Lower lobe of right lung (tissue), 2 donors: ENCODE data around the gene HAGHL. TPM values are rescaled to one million over a fixed set of nuclear protein-coding genes. Genes with fewer than 3 reads are reported as not detected.
A peak's percentile ranks its signal among the peaks of the same experiment; 100 is the strongest.

Experiments
- ATAC-seq, 2 donors: fragments of 200-7000 bp; cut with Tn5 transposase; one replicate each; pipeline ENCODE4 v1.9.1; 2020 to 2022; ENCODE audit warnings: mild to moderate bottlenecking in 2 of 2, moderate library complexity in 2 of 2
- DNase-seq: peaks from one replicate; pipeline ENCODE4 v3.0.0-alpha.2; 2020
- H3K27ac ChIP-seq: fragments of 200-600 bp; one replicate; pipeline ENCODE4 v1.8.0; 2022
- H3K27me3 ChIP-seq: fragments of 200-600 bp; one replicate; pipeline ENCODE4 v1.8.0; 2022; ENCODE audit warnings: low read depth
- H3K36me3 ChIP-seq: fragments of 200-600 bp; one replicate; pipeline ENCODE4 v1.8.0; 2022; ENCODE audit warnings: mild to moderate bottlenecking
- H3K4me1 ChIP-seq: fragments of 200-600 bp; one replicate; pipeline ENCODE4 v1.8.0; 2022
- H3K4me3 ChIP-seq: fragments of 200-600 bp; one replicate; pipeline ENCODE4 v1.8.0; 2022; ENCODE audit warnings: mild to moderate bottlenecking
- H3K9me3 ChIP-seq: fragments of 200-600 bp; one replicate; pipeline ENCODE4 v1.8.0; 2022
- intact Hi-C: fragments of 100-400 bp; cut with DNase I; formaldehyde crosslinking; loops from one replicate; pipeline ENCODE4 v1.11.0; 2022
- total RNA-seq: library from RNA; stranded (reverse); fragmentation: NEBNext Ultra II Directional; extraction: Animal tissue kit (Norgen Biotek cat#: 25700); gene quantifications from one replicate; pipeline ENCODE4 v1.2.1, GENCODE V29; 2021
- TF ChIP-seq, protein P1 (sequence below): fragments of 200-600 bp; IDR thresholded peaks from one replicate; pipeline ENCODE4 v1.8.0; 2022; ENCODE audit warnings: antibody characterized with exemption, mild to moderate bottlenecking
- donor health status: DM: no; HTN: yes; CAD: no; lungs with severe emphysema.

The HAGHL gene
- total RNA-seq, 1 donor from 2014 or later, result 15.6 TPM

DNA sequence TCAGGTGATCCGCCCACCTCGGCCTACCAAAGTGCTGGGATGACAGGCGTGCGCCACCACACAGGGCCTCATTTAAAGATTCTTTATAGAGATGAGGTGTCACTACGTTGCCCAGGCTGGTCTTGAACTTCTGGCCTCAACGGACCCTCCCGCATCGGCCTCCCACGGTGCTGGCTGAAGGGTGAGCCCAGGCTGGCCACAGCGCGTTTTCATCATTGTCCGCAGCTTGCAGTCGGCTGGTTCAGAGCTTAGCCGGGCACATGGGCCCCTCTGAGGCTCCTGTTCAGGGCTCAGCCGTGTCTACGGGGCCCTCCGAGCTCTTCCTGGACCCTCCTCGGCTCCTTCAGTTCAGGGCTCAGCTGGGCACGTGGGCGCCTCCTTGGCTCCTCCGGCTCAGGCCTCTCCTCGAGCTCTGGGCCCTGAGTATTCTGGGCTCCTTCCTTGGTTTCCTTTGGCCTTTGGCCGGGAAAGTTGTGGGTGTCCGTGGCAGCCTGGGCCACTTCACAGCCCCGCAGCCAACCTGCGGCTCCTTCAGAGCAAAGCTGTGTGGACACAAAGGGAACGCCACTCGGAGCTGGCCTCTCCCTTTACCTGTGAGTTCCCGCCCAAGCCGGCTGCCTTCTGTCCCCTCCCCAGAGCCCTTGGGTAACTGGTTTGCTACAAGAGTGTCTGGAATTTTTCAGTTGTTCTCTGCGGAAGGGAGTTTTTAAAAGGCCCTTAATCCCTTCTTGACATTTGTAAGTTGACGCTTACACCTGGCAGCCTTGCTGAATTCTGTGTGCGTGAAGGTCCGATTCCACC lies 32.4 kb downstream of the HAGHL start:
- DNase-seq (peak; percentile 87), ATAC-seq (peak; percentile 89)
- no peaks in the 10 kb centered on the region for H3K27me3 ChIP-seq
- H3K36me3 ChIP-seq, result no peaks in the 10 kb centered on the region
- TF ChIP-seq, protein P1, sequence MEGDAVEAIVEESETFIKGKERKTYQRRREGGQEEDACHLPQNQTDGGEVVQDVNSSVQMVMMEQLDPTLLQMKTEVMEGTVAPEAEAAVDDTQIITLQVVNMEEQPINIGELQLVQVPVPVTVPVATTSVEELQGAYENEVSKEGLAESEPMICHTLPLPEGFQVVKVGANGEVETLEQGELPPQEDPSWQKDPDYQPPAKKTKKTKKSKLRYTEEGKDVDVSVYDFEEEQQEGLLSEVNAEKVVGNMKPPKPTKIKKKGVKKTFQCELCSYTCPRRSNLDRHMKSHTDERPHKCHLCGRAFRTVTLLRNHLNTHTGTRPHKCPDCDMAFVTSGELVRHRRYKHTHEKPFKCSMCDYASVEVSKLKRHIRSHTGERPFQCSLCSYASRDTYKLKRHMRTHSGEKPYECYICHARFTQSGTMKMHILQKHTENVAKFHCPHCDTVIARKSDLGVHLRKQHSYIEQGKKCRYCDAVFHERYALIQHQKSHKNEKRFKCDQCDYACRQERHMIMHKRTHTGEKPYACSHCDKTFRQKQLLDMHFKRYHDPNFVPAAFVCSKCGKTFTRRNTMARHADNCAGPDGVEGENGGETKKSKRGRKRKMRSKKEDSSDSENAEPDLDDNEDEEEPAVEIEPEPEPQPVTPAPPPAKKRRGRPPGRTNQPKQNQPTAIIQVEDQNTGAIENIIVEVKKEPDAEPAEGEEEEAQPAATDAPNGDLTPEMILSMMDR, result no peak
- no peaks in the 10 kb centered on the region for H3K9me3 ChIP-seq
- H3K27ac ChIP-seq, result peak overlapping the region; percentile 79
- intact Hi-C loops, result no loop called here
- H3K4me3 ChIP-seq, result no peak overlapping the region
- H3K4me1 ChIP-seq, result peaks cover 8% of the 10 kb centered on the region

DNA sequence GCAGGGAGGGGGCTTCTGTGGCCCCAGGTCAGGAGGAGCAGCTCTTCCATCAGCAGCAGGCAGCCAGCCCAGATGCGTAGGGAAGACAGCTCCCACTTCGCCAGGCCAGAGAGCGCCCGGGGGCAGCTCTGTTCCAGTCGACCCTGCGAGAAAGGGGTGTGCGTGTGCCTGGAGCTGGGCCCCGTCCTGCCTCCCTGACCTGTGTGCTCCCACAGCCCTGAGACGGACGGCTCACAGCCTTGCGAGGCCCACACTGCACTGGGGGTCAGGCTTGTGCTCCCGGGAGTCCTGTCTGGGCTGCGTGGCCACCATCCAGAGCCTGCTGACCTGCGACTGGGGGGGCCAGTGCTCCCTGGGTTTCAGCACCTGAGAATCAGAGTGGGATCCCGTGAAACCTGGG lies 33.2 kb downstream of the HAGHL start:
- Histone ChIP-seq H3K9me3 (no peaks in the 10 kb centered on the region), H3K27me3 (no peaks in the 10 kb centered on the region), H3K4me3 (no peak overlapping the region), H3K4me1 (peaks cover 8% of the 10 kb centered on the region), H3K27ac (peak overlapping the region; percentile 79), H3K36me3 (no peaks in the 10 kb centered on the region)
- DNase-seq (peak; percentile 48), ATAC-seq (peak; percentile 9)
- intact Hi-C loops, result no loop called here
- TF ChIP-seq, protein P1, result no peak

DNA sequence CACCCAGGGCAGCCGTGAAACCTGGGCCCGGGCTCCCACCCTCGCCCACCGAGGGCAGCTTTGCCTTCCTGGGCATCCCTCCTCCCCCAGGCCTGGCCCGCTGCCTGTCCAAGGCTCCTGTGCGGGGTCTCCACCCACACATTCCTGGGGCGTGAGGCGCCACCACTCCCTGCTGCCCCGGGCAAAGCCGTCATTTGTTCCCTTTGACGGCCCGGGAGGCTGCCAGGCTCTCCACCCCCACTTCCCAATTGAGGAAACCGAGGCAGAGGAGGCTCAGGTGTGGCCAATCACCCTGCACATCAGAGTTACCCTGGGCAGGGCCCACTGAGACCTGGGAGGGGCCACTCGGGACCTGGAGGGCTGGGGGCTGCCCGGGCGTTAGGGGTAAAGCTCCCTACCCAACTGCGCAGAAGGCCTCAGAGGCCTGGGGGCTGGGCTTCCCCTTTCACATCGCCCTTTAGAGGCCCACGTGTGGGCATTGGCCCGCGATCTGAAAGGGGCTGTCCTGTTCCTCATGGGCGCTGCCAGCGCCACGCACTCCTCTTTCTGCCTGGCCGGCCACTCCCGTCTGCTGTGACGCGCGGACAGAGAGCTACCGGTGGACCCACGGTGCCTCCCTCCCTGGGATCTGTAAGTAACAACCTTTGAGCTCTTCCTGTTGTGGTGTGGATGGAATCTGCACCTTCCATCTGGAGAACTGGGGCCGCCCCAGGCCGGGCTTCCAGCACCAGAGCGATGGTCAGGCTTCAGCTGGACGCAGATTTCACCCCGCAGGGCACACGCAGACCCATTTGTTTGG lies 33.8 kb downstream of the HAGHL start, which contains the start of gene MSLN:
Gene MSLN, plus strand, starts transcription at position 190 of the 799 bp plus-strand sequence. CDS start 1,947 bp downstream, outside the sequence.
- ATAC-seq (peak; percentile 53 to 66), DNase-seq (peak; percentile 69)
- Histone ChIP-seq H3K4me1 (peaks cover 8% of the 10 kb centered on the region), H3K27ac (peak within 1 kb of the TSS; percentile 79), H3K4me3 (peak within 1 kb of the TSS; percentile 27), H3K9me3 (no peaks in the 10 kb centered on the region), H3K36me3 (no peaks in the 10 kb centered on the region), H3K27me3 (no peaks in the 10 kb centered on the region)
- intact Hi-C loops, result no loop called here
- TF ChIP-seq, protein P1, result no peak

DNA sequence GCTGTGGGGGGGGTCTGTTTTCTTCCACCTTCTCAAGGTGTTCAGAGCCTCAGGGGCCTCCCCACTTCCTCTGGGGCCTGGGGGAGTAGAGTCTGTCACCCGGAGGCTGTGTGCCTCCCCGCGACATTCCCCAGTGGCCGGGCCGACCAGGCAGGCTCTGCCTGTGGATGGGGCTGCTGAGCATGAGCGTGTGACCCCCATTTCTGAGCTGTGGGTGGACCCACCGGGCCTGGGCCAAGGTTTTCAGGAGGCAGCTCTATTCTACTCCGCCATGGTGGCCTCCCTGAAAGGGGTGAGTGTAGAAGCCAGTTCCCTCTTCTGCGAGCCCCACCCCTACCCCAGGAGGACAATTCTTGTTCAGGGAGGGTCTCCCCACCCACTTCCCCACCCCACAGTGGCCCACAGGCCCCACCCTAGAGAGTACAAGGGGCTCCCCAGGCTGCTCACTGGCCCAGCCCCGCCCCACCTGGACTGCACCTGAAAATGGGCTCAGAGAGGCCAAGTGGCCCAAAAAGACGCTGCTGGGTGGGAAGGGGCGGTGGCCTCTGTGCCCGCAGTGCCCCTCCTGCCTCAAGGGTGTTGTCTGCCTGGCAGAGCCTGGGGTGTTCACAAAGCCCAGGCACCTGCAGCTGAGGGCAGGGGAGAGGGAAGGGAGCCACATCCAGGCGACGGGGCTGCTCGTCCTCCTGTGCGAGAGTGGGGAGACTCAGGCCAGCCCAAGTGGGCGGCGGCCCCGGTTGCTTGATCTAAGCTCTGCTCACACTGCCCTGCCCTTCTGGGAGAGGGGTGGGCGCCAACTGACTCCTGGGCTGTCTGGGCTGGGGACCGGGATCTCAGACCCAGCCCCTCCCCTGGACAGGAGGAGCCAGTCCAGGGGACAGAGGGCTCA lies 35.0 kb downstream of the HAGHL start:
- no peaks in the 10 kb centered on the region for H3K27me3 ChIP-seq
- intact Hi-C loops, result no loop called here
- TF ChIP-seq, protein P1, result no peak
- H3K4me3 ChIP-seq, result peak overlapping the region; percentile 27
- no peaks in the 10 kb centered on the region for H3K36me3 ChIP-seq
- no peak overlapping the region for H3K27ac ChIP-seq
- H3K9me3 ChIP-seq, result no peaks in the 10 kb centered on the region
- ATAC-seq, result peak; percentile 1 to 13
- peaks cover 8% of the 10 kb centered on the region for H3K4me1 ChIP-seq
- no peak for DNase-seq
